Left ventricle myocardium inferior (tissue), 1 donor: ENCODE results near the gene PRXL2A. TPM values are rescaled to one million over a fixed set of nuclear protein-coding genes. Genes with fewer than 3 reads are reported as not detected.

Experiments used
- DNase-seq: peaks from one replicate; pipeline ENCODE4 v3.0.0-alpha.2; 2020
- H3K27ac ChIP-seq: fragments of 200-600 bp; replicated peaks from 2 replicates; pipeline ENCODE4 v1.8.0; 2021
- H3K27me3 ChIP-seq: fragments of 200-600 bp; 2 replicates; pipeline ENCODE4 v1.8.0; 2021; ENCODE audit warnings: low read depth
- H3K36me3 ChIP-seq: fragments of 200-600 bp; 2 replicates; pipeline ENCODE4 v1.8.0; 2021
- H3K4me1 ChIP-seq: fragments of 200-600 bp; 2 replicates; pipeline ENCODE4 v1.8.0; 2021
- H3K4me3 ChIP-seq: fragments of 200-600 bp; 2 replicates; pipeline ENCODE4 v1.8.0; 2021; ENCODE audit warnings: mild to moderate bottlenecking, moderate library complexity
- H3K9me3 ChIP-seq: fragments of 200-600 bp; replicated peaks from 2 replicates; pipeline ENCODE4 v1.8.0; 2021
- CTCF ChIP-seq: fragments of 200-600 bp; IDR thresholded peaks from 2 replicates; pipeline ENCODE4 v1.8.0; 2021; ENCODE audit warnings: antibody characterized with exemption, mild to moderate bottlenecking, borderline replicate concordance
- intact Hi-C: fragments of 100-400 bp; cut with micrococcal nuclease; formaldehyde crosslinking; loops from one replicate; pipeline ENCODE4 v1.11.0; 2022
- total RNA-seq: library from RNA; stranded (reverse); fragmentation: NEBNext Ultra II Directional; extraction: Animal tissue kit (Norgen Biotek cat#: 25700); gene quantifications from one replicate; pipeline ENCODE4 v1.2.1, GENCODE V29; 2021
- donor health status: DM: no; HTN: yes; CAD: no; lungs with severe emphysema.

PRXL2A gene
- total RNA-seq, 1 donor from 2014 or later, result 101 TPM

GRCh38 chr10:80484243-80484642, 75.9 kb downstream of the PRXL2A start:
- Histone ChIP-seq H3K4me3 (no peak overlapping the region), H3K9me3 (no peaks in the 10 kb centered on the region), H3K27me3 (no peaks in the 10 kb centered on the region), H3K4me1 (peaks cover 74% of the 10 kb centered on the region), H3K36me3 (peaks cover 4% of the 10 kb centered on the region), H3K27ac (peak overlapping the region; percentile 22)
- intact Hi-C loops, result no loop called here
- no peak for DNase-seq
- TF ChIP-seq CTCF, result no peak

- peak overlapping the region; percentile 58 for H3K27ac ChIP-seq
- H3K4me3 ChIP-seq, result no peak overlapping the region
- intact Hi-C loops, result no loop called here
- no peak for TF ChIP-seq CTCF
- peaks cover 9% of the 10 kb centered on the region for H3K36me3 ChIP-seq
- no peaks in the 10 kb centered on the region for H3K27me3 ChIP-seq
- peaks cover 78% of the 10 kb centered on the region for H3K4me1 ChIP-seq
- DNase-seq, result no peak
- H3K9me3 ChIP-seq, result no peaks in the 10 kb centered on the region
Measured at GRCh38 chr10:80484676-80485075, 76.3 kb downstream of the PRXL2A start.

GRCh38 chr10:80485076-80485945, 77.0 kb downstream of the PRXL2A start:
- TF ChIP-seq CTCF, result no peak

GRCh38 chr10:80485946-80486764, 77.8 kb downstream of the PRXL2A start:
- no peak for DNase-seq
- no peak for TF ChIP-seq CTCF
- intact Hi-C loops, result no loop called here
- H3K9me3 ChIP-seq, result no peaks in the 10 kb centered on the region
- H3K27me3 ChIP-seq, result no peaks in the 10 kb centered on the region
- H3K4me3 ChIP-seq, result no peak overlapping the region
- H3K27ac ChIP-seq, result peak overlapping the region; percentile 58
- H3K36me3 ChIP-seq, result peaks cover 24% of the 10 kb centered on the region
- H3K4me1 ChIP-seq, result peaks cover 88% of the 10 kb centered on the region

More at GRCh38 chr10:80485076-80485945, 77.0 kb downstream of the PRXL2A start:
- no peak for DNase-seq
- Histone ChIP-seq H3K4me1 (peaks cover 83% of the 10 kb centered on the region), H3K27ac (peak overlapping the region; percentile 58), H3K36me3 (peaks cover 15% of the 10 kb centered on the region), H3K27me3 (no peaks in the 10 kb centered on the region), H3K9me3 (no peaks in the 10 kb centered on the region), H3K4me3 (no peak overlapping the region)
- intact Hi-C loops, result no loop called here

Other genes with a start within 250 kb of the PRXL2A start
- gene ANXA11, start 203.0 kb upstream of the PRXL2A start, total RNA-seq, result 390 TPM
- gene MAT1A, start 118.9 kb upstream of the PRXL2A start, total RNA-seq, result not detected
- gene DYDC1, start 51.8 kb upstream of the PRXL2A start, total RNA-seq, result not detected
- not detected for gene DYDC2, start 51.8 kb upstream of the PRXL2A start, total RNA-seq
- 33.4 TPM for gene TSPAN14, start 45.8 kb downstream of the PRXL2A start, total RNA-seq
- not detected for gene SH2D4B, start 129.4 kb downstream of the PRXL2A start, total RNA-seq